LHCN-M2 (cell line): ENCODE measurements around the gene NBEAL2. TPM values are rescaled to one million over a fixed set of nuclear protein-coding genes. Genes with fewer than 3 reads are reported as not detected.
A peak's percentile ranks its signal among the peaks of the same experiment; 100 is the strongest.

ENCODE experiments used
- DNase-seq: peaks from one replicate; pipeline ENCODE4 v3.0.0-alpha.2; 2012; ENCODE audit warnings: low read depth
- total RNA-seq: library from RNA; depleted of rRNA; stranded (reverse); fragments of >200 nt; gene quantifications from 2 replicates; pipeline ENCODE4 v1.2.3, GENCODE V29; 2014

The NBEAL2 gene
- total RNA-seq, 1 experiment from 2014 or later: 2.2 TPM

GRCh38 chr3:46986782-46987310, 7.4 kb downstream of the NBEAL2 start:
- DNase-seq: no peak

DNA sequence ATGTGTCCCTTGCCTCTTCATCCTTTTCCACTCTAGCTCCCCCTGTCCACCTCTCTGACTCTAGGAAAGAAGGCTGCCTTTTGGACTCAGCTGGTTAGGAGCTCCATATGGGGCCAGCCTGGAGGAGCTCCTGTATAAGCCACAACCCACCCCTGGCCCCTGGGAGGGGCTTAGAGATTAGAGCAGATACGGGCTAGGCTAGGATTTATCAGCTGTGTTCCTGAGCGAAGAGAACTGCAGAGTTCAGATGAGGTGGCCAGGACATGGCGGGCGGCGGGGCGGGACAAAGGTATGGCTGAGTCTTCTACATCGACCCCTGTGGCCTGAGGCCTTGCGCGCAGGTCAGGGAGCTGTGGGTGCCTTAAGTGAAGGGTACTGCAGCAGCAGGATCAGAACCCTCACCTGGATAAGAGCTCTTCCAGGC, 7.9 kb downstream of the NBEAL2 start:
- no peak for DNase-seq

DNA sequence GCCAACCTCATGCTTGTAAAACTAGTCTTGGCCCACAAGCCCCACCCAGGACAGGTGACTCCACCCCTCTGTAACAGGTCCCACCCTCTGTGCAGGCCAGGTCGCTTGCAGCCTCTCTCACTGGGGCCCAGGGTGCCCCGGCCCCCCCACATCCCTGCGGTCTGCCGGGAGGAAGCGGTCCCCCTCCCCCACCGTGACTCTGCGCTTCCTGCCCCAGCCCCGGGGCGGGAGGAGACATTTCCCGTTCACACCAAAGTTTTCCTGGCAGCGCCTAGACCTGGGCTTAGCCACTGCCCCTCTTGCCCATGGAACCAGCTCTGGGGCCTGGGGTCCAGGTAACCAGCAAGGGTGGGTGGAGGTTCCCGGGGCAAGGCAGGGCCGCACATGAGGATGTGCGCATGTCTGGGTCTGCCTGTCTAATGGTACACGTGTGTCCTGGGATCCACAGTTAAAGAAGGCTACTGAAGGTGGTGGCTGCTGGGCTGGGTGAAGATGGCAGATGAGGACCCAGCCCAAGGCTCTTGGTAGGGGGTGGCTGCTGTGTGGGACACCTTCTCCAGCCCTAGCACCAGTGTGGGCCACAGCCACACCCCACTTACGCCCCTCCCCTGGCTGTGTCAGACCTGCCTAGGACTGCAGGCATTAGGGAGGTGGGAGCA, 8.4 kb downstream of the NBEAL2 start:
- no peak for DNase-seq

DNA sequence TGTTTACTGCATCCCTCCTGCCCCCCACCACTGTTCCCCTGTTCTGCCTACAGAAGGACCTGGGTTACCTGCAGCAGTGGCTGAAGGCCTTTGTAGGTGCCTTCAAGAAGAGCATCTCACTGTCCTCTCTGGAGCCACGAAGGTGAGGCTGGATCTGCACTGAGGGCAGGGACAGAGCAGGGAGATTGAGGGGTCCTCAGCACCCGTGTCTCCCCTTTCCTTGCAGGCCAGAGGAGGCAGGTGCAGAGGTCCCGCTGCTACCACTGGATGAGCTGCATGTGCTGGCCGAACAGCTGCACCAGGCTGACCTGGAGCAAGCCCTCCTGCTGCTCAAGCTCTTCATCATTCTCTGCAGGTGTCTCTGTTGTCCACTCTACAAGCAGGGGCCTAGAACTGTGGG, 9.2 kb downstream of the NBEAL2 start:
- no peak for DNase-seq

DNA sequence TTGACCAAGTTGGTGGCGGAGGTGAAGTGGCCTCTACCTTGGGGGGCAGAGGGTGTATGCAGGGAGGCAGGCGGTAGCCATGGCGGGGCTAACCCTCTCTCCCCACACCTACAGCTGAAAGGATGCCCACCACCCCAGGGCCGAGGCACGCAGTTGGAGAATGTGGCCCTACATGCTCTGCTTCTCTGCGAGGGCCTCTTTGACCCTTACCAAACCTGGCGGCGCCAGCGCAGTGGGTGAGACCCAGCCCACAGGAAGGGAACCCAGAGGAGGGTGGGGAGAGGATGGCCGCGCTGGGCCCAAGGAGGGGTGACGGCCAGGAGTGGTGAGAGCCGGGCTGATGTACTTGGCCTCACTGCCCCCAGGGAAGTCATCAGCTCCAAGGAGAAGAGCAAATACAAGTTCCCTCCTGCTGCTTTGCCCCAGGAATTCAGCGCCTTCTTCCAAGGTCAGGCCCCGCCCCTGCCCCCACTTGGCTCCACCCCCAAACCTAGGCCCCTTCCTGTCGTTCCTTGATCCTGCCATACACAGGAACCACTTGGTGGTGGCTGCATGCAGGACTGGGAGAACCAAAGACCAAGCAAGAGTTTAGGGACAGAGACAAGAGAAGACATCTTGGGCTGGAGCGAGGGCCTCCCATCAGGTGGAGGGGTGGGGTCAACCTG, 9.8 kb downstream of the NBEAL2 start:
- no peak for DNase-seq

DNA sequence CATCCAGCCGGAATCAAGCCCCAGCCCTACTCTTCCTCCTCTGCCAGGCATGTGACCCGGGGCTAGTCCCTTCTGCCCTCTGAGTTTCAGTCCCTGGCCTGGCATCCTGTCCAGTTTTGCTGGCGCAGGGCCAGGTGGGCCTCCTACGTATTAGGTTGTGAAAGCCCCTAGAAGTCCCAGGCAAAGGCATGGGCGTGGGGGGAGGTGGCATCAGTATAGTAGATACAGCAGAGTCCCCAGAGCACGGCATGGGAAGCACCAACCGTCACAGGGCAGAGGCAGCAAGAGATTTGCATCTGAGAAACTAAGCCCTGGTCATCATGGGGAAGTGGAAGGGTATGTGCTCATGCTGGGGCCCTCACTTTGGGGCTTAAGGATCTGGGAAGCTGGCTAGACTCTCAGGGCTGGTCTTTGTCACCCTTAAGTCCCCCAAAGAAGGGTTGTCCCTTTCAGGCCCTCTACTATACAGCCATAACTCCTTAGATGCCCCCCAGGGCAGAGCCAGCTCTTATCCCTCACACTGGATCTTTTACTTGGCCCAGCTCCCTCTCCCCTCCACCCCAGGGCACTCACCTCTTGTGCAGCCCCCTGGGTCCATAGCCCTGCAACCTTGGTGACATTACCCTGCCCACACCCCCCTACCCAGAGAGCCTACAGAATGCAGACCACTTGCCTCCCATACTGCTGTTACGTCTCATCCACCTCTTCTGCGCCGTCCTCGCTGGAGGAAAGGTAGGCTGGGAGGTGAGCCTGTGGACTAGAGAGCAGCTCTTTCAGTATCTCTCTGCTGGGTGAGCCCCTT, 11.3 kb downstream of the NBEAL2 start:
- DNase-seq: no peak

DNA sequence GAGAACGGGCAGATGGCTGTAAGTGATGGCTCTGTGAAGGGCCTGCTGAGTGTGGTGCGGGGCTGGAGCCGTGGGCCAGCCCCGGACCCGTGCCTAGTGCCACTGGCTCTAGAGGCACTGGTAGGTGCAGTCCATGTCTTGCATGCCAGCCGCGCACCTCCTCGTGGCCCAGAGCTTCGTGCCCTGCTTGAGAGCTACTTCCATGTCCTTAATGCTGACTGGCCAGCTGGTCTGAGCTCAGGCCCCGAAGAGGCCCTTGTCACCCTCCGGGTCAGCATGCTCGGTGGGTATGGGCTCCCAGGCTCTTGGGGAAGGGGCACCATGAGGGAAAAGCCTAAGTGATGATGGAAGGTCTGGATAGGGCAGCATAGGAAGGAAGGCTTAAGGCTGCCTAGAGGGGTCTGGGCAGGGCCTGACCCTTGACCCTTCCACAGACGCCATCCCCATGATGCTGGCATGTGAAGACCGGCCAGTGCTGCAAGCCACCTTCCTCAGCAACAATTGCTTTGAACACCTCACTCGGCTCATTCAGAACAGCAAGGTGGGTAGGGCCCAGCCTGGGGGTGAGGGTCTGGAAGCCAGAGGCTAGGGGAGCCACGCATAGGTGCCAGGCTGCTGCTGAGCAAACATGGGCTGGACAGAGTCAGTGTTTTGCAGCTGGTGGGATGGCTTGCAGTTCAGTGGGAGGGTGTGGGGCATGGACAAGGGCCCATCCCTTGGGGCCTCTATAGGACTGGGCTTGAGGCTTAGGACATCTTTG, 12.1 kb downstream of the NBEAL2 start:
- DNase-seq: no peak

- DNase-seq: no peak
Measured at GRCh38 chr3:46992231-46992630, 12.8 kb downstream of the NBEAL2 start.

DNA sequence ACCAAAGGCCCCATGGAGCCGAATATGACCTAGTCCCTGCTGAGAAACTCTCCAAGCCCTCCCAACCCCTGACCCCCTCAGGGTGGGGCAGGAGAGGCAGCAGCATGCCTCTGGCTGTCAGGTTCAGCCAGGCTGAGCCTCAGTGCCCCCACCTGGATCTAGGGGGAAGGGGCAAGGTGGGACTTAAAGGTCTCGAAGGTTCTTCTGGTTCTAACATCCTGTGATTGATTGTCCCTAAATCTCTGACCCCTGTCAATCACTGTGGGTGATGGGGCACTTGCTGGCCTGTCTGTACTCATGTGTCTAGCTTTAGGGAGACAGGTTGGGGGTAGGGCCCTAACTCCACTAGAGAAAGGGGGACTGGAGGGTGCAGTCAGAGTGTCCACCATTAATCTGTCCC, 13.8 kb downstream of the NBEAL2 start:
- no peak for DNase-seq

GRCh38 chr3:46993986-46994385, 14.5 kb downstream of the NBEAL2 start:
- no peak for DNase-seq

DNA sequence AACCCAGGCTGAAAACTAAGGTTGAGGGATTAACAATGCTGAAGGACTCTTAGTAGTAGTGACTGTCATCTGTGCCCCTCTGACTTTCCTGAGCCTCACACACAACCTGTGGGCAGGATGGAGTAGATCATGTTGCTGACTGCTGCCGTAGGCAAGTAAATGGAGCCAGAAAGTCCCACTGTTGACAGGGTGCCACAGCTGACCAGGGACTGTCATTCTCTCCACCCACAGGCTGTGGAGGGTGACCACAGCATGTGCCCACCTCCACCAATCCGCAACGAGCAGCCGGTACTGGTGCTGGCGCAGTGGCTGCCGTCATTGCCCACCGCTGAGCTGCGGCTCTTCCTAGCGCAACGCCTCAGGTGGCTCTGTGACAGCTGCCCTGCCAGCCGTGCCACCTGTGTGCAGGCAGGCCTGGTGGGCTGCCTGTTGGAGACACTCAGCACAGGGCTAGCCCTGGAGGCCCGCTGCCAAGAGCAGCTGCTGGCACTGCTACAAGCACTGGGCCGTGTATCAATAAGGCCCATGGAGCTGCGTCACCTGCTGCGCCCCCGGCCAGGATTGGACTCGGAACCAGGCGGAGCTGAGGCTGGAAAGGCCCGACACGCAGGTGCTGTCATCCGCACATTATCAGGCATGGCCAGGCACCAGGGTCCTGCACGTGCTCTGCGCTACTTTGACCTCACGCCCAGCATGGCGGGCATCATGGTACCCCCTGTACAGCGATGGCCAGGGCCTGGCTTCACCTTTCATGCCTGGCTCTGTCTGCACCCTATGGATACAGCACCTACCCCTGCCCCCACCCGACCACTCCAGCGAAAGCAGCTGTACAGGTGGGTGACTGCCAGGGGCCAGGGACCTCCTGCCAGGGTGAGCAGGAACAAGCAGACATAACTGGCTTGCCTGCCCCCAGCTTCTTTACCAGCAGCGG, 15.6 kb downstream of the NBEAL2 start:
- no peak for DNase-seq

- no peak for DNase-seq
Measured at GRCh38 chr3:46995901-46996562, 16.6 kb downstream of the NBEAL2 start.

- DNase-seq: no peak
Measured at GRCh38 chr3:46996689-46997452, 17.4 kb downstream of the NBEAL2 start.

- DNase-seq: no peak
Measured at GRCh38 chr3:46997453-46998091, 18.1 kb downstream of the NBEAL2 start.

- peak; percentile 11 for DNase-seq
Measured at GRCh38 chr3:46998121-46998851, 18.8 kb downstream of the NBEAL2 start.

DNA sequence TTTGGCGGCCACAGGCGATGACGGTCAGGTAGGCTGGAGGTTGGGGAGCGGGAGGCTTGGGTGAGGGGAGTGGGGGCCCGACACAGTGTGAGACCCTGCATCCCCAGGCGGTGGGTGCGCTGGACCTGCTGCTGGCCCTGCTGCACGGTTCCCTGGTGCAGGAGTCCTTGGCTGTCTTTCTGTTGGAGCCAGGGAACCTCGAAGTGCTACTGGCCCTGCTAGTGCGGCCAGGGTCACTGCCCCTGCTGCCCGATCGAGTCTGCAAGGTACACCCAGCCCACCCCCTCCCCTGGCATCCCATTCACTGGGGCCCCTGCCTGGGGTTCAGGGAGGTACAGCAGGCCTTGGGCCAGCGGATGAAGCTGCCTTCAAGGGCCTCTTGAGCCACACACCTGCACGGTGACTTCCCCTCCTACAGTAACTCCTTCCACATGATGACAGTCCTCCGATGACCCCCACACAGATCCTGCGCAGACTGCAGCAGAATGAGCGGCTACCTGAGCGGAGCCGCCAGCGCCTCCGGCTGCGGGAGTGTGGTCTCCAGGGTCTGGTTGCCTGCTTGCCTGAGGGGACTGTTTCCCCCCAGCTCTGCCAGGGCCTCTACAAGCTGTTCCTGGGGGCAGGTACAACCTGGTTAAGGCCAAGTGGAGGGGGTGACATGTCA, 19.5 kb downstream of the NBEAL2 start:
- DNase-seq: no peak

DNA sequence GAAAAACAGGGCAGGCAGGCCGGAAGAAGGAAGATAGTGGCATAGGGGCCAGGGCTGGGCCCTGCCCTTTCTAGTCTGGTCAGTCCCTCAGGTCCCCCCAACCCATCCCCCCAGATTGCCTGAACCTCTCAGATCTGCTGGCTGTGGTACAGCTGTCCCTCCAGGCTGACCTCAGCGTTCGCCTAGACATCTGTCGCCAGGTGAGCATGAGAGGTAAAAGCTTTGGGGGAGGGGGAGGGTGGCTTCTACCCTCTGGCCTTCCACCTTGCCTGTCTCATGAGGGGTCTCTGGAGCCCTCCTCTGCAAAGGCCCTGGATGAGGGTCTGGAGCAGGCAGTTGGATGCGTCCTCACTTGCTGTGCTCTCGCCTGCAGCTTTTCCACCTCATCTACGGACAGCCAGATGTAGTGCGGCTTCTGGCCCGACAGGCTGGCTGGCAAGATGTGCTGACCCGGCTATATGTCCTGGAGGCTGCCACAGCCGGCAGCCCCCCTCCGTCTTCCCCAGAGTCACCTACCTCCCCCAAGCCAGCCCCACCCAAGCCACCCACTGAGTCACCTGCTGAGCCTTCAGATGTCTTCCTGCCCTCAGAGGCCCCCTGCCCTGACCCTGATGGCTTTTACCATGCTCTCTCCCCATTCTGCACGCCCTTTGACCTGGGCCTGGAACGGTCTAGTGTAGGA, 20.2 kb downstream of the NBEAL2 start:
- no peak for DNase-seq
